ENCODE data around the gene DOLK. TPM values are rescaled to one million over a fixed set of nuclear protein-coding genes. Genes with fewer than 3 reads are reported as not detected.

Gene DOLK
- total RNA-seq, 1 donor from 2014 or later = 30.8 TPM

DNA sequence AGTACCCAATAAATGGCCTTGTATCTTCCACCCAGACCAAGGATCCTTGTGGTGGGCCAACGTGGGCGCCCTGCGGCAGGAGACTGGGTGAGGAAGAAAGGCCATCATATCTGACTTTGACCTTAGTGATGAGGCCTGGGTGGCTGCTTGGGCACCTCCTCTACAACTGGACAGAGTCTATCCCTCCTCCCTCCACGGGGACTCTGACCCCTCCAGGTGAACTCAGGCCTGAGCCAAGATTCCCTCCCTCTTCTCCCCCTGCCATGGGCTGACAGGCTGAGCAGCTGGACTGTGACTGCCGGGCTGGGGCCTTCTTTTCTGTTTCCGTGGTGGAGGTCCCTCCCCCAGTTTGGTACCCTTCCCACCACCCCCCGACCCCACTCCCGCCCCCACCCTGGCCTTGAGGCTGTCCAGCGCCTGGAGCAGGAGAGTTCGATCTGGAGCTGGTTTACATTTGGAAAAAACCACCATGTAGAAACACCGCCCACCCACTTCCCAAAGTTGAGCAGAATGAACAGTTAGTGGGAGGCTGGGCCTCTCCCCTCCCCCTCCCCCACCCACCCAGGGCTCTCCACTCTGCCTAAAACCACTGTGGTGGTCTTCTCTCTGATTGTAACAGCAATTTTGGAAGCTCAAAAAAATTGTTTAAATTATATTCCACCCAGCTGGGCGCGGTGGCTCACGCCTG is 27.9 kb downstream of the DOLK start:
- no peak for DNase-seq (ENCODE audit: low read depth)
- H3K36me3 ChIP-seq (ENCODE audit: control insufficient read depth, insufficient read depth, low read length) = peaks cover 1% of the 10 kb centered on the region
- H3K4me3 ChIP-seq (ENCODE audit: low read depth, low read length) = no peak overlapping the region
- TF ChIP-seq, protein P1, sequence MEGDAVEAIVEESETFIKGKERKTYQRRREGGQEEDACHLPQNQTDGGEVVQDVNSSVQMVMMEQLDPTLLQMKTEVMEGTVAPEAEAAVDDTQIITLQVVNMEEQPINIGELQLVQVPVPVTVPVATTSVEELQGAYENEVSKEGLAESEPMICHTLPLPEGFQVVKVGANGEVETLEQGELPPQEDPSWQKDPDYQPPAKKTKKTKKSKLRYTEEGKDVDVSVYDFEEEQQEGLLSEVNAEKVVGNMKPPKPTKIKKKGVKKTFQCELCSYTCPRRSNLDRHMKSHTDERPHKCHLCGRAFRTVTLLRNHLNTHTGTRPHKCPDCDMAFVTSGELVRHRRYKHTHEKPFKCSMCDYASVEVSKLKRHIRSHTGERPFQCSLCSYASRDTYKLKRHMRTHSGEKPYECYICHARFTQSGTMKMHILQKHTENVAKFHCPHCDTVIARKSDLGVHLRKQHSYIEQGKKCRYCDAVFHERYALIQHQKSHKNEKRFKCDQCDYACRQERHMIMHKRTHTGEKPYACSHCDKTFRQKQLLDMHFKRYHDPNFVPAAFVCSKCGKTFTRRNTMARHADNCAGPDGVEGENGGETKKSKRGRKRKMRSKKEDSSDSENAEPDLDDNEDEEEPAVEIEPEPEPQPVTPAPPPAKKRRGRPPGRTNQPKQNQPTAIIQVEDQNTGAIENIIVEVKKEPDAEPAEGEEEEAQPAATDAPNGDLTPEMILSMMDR (IDR thresholded peaks at IDR 0.05; ENCODE audit: insufficient read depth, low read length, poor library complexity, severe bottlenecking) = no peak
- no peaks in the 10 kb centered on the region for H3K27me3 ChIP-seq (ENCODE audit: control insufficient read depth, insufficient read depth, low read length)

DNA sequence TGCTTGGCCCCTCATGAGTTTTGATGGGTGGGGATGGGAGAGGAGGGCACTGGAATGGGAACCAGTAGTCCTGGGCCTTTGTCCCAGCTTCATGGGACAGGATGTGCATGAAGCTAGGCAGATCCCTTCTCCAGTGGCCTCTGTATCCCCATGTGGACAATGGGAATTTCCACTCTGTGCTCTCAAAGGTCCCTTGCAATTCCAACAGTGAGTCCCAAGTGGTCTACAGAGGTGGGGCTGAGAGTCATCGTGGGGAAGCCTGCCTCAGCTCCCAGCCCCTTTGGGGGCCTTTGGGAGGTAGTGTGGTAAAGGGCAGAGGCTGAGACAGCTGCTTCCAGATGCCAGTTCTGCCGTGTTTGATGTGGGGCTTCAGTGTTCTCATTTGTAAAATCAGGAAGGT is 28.5 kb downstream of the DOLK start:
- peaks cover 3% of the 10 kb centered on the region for H3K36me3 ChIP-seq (ENCODE audit: control insufficient read depth, insufficient read depth, low read length)
- no peak overlapping the region for H3K4me3 ChIP-seq (ENCODE audit: low read depth, low read length)
- no peaks in the 10 kb centered on the region for H3K27me3 ChIP-seq (ENCODE audit: control insufficient read depth, insufficient read depth, low read length)
- TF ChIP-seq, protein P1 (IDR thresholded peaks at IDR 0.05; ENCODE audit: insufficient read depth, low read length, poor library complexity, severe bottlenecking) = no peak
- no peak for DNase-seq (ENCODE audit: low read depth)

DNA sequence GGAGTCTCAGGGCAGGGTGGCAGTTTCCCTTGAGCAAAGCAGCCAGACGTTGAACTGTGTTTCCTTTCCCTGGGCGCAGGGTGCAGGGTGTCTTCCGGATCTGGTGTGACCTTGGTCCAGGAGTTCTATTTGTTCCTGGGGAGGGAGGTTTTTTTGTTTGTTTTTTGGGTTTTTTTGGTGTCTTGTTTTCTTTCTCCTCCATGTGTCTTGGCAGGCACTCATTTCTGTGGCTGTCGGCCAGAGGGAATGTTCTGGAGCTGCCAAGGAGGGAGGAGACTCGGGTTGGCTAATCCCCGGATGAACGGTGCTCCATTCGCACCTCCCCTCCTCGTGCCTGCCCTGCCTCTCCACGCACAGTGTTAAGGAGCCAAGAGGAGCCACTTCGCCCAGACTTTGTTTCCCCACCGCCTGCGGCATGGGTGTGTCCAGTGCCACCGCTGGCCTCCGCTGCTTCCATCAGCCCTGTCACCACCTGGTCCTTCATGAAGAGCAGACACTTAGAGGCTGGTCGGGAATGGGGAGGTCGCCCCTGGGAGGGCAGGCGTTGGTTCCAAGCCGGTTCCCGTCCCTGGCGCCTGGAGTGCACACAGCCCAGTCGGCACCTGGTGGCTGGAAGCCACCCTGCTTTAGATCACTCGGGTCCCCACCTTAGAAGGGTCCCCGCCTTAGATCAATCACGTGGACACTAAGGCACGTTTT is 30.1 kb downstream of the DOLK start:
- no peaks in the 10 kb centered on the region for H3K27me3 ChIP-seq (ENCODE audit: control insufficient read depth, insufficient read depth, low read length)
- H3K36me3 ChIP-seq (ENCODE audit: control insufficient read depth, insufficient read depth, low read length) = peaks cover 3% of the 10 kb centered on the region
- no peak for DNase-seq (ENCODE audit: low read depth)
- TF ChIP-seq, protein P1 (IDR thresholded peaks at IDR 0.05; ENCODE audit: insufficient read depth, low read length, poor library complexity, severe bottlenecking) = no peak
- H3K4me3 ChIP-seq (ENCODE audit: low read depth, low read length) = no peak overlapping the region

DNA sequence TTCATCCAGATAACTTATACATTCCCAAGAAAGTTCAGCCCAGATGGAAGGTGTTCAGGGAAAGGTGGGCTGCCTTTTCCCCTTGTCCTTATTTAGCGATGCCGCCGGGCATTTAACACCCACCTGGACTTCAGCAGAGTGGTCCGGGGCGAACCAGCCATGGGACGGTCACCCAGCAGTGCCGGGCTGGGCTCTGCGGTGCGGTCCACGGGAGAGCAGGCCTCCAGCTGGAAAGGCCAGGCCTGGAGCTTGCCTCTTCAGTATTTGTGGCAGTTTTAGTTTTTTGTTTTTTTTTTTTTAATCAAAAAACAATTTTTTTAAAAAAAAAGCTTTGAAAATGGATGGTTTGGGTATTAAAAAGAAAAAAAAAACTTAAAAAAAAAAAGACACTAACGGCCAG is 30.7 kb downstream of the DOLK start:
- Histone ChIP-seq H3K36me3 (ENCODE audit: control insufficient read depth, insufficient read depth, low read length) (peaks cover 3% of the 10 kb centered on the region), H3K27me3 (ENCODE audit: control insufficient read depth, insufficient read depth, low read length) (no peaks in the 10 kb centered on the region), H3K4me3 (ENCODE audit: low read depth, low read length) (no peak overlapping the region)
- DNase-seq (ENCODE audit: low read depth) = no peak
- TF ChIP-seq, protein P1 (IDR thresholded peaks at IDR 0.05; ENCODE audit: insufficient read depth, low read length, poor library complexity, severe bottlenecking) = no peak

DNA sequence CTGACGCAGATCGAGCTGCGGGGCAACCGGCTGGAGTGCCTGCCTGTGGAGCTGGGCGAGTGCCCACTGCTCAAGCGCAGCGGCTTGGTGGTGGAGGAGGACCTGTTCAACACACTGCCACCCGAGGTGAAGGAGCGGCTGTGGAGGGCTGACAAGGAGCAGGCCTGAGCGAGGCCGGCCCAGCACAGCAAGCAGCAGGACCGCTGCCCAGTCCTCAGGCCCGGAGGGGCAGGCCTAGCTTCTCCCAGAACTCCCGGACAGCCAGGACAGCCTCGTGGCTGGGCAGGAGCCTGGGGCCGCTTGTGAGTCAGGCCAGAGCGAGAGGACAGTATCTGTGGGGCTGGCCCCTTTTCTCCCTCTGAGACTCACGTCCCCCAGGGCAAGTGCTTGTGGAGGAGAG is 31.2 kb downstream of the DOLK start:
- Histone ChIP-seq H3K27me3 (ENCODE audit: control insufficient read depth, insufficient read depth, low read length) (no peaks in the 10 kb centered on the region), H3K36me3 (ENCODE audit: control insufficient read depth, insufficient read depth, low read length) (peaks cover 3% of the 10 kb centered on the region), H3K4me3 (ENCODE audit: low read depth, low read length) (no peak overlapping the region)
- TF ChIP-seq, protein P1 (IDR thresholded peaks at IDR 0.05; ENCODE audit: insufficient read depth, low read length, poor library complexity, severe bottlenecking) = no peak
- DNase-seq (ENCODE audit: low read depth) = no peak

All from kidney epithelial cell (primary cell).